WERI-Rb-1 (cell line): ENCODE results near the gene PDIA3.
"Not testable (repeated sequence)": the region's sequence is repeated elsewhere in the genome, so short reads cannot be mapped to it uniquely, and the experiment has no call there.

Experiments
- DNase-seq: peaks from one replicate; pipeline ENCODE4 v3.0.0-alpha.2; 2020
- H3K27ac ChIP-seq: fragments of 250-450 bp; sonication (Bioruptor Pico); 2 replicates; pipeline ENCODE4 v1.5.1; 2020; ENCODE audit warnings: mild to moderate bottlenecking, moderate library complexity
- H3K27me3 ChIP-seq: fragments of 250-450 bp; sonication (Bioruptor Pico); 2 replicates; pipeline ENCODE4 v1.5.1; 2021; ENCODE audit warnings: mild to moderate bottlenecking, low read depth, moderate library complexity; ENCODE audit not compliant: insufficient read depth, severe bottlenecking
- H3K36me3 ChIP-seq: fragments of 250-450 bp; sonication (Bioruptor Pico); 2 replicates; pipeline ENCODE4 v1.5.1; 2020; ENCODE audit warnings: mild to moderate bottlenecking, moderate library complexity
- H3K4me3 ChIP-seq: 2 replicates; pipeline ENCODE4 v1.5.1; 2011; ENCODE audit warnings: low read depth, mild to moderate bottlenecking, control low read depth, low read length
- H3K9me3 ChIP-seq: fragments of 250-450 bp; sonication (Bioruptor Pico); 2 replicates; pipeline ENCODE4 v1.5.1; 2021; ENCODE audit warnings: mild to moderate bottlenecking, moderate library complexity; ENCODE audit not compliant: severe bottlenecking
- TF ChIP-seq, protein P1 (sequence below): IDR thresholded peaks from 2 replicates; pipeline ENCODE4 v1.5.1; 2011; ENCODE audit warnings: low read depth, mild to moderate bottlenecking, control low read depth, inconsistent platforms, low read length

Gene PDIA3

GRCh38 chr15:43746245-43746902, at the start of gene PDIA3:
TSS of gene PDIA3 (plus strand) at chr15:43746438. CDS start at chr15:43746540, 102 bp downstream.
- Histone ChIP-seq H3K4me3 (peak within 1 kb of the TSS; percentile 90), H3K27ac (peak within 1 kb of the TSS; percentile 92), H3K36me3 (peaks cover 22% of the 10 kb centered on the region)
- peak; percentile 94 for DNase-seq
- TF ChIP-seq, protein P1, sequence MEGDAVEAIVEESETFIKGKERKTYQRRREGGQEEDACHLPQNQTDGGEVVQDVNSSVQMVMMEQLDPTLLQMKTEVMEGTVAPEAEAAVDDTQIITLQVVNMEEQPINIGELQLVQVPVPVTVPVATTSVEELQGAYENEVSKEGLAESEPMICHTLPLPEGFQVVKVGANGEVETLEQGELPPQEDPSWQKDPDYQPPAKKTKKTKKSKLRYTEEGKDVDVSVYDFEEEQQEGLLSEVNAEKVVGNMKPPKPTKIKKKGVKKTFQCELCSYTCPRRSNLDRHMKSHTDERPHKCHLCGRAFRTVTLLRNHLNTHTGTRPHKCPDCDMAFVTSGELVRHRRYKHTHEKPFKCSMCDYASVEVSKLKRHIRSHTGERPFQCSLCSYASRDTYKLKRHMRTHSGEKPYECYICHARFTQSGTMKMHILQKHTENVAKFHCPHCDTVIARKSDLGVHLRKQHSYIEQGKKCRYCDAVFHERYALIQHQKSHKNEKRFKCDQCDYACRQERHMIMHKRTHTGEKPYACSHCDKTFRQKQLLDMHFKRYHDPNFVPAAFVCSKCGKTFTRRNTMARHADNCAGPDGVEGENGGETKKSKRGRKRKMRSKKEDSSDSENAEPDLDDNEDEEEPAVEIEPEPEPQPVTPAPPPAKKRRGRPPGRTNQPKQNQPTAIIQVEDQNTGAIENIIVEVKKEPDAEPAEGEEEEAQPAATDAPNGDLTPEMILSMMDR: 0 out of 2 replicates have a peak, but pooled peaks have one; percentile 15
- H3K27me3 ChIP-seq, H3K9me3 ChIP-seq: not testable (repeated sequence)

DNA sequence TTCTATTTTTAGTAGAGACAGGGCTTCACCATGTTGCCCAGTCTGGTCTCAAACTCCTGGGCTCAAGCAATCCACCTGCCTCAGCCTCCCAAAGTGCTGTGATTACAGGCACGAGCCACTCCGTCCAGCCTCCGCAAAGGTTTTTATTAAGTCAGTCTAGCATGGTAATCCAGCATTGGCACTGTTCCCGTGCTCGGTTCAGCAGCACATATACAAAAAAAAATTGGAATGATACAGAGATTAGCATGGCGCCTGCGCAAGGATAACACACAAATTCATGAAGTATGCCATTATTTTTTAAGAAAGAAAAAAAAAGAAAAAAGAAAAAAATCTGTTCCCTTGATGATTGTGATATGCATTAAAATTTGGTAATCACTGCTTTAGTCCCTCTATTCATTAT, 44.1 kb upstream of the PDIA3 start:
- no peaks in the 10 kb centered on the region for H3K9me3 ChIP-seq
- no peak overlapping the region for H3K27ac ChIP-seq
- no peak for DNase-seq
- TF ChIP-seq, protein P1: no peak
- peaks cover 21% of the 10 kb centered on the region for H3K36me3 ChIP-seq
- H3K4me3 ChIP-seq: no peak overlapping the region
- H3K27me3 ChIP-seq: no peaks in the 10 kb centered on the region

GRCh38 chr15:43702701-43703424, 43.4 kb upstream of the PDIA3 start:
- Histone ChIP-seq H3K4me3 (no peak overlapping the region), H3K27me3 (no peaks in the 10 kb centered on the region), H3K36me3 (peaks cover 17% of the 10 kb centered on the region), H3K27ac (no peak overlapping the region), H3K9me3 (no peaks in the 10 kb centered on the region)
- TF ChIP-seq, protein P1: no peak
- no peak for DNase-seq

- not testable (repeated sequence) for H3K9me3 ChIP-seq, H3K36me3 ChIP-seq, DNase-seq, H3K4me3 ChIP-seq, H3K27ac ChIP-seq, H3K27me3 ChIP-seq
Measured at GRCh38 chr15:43710431-43711131, 35.7 kb upstream of the PDIA3 start.

DNA sequence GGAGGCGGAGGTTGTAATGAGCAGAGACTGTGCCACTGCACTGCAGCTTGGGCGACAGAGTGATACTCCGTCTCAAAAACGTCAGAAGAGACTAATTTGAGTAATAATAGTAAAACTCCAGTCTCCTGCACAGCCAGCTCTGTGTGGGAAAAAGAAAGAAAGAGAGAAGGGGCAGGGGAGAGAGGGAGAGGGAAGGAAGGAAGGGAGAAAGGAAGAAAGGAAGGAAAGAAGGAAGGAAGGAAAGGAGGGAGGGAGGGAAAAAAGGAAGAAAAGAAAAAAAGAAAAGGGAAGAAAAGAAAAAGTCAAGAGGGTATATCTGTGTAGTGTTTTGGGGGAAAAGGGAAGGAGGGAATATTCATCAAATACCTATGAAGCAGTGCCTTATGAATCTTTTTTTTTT, 23.1 kb upstream of the PDIA3 start:
- Histone ChIP-seq H3K4me3 (no peak overlapping the region), H3K36me3 (no peaks in the 10 kb centered on the region), H3K27ac (no peak overlapping the region), H3K9me3 (no peaks in the 10 kb centered on the region), H3K27me3 (no peaks in the 10 kb centered on the region)
- TF ChIP-seq, protein P1: no peak
- DNase-seq: no peak

GRCh38 chr15:43726306-43726705, 19.9 kb upstream of the PDIA3 start:
- H3K27me3 ChIP-seq, H3K36me3 ChIP-seq, DNase-seq, H3K27ac ChIP-seq, H3K4me3 ChIP-seq, H3K9me3 ChIP-seq: not testable (repeated sequence)

DNA sequence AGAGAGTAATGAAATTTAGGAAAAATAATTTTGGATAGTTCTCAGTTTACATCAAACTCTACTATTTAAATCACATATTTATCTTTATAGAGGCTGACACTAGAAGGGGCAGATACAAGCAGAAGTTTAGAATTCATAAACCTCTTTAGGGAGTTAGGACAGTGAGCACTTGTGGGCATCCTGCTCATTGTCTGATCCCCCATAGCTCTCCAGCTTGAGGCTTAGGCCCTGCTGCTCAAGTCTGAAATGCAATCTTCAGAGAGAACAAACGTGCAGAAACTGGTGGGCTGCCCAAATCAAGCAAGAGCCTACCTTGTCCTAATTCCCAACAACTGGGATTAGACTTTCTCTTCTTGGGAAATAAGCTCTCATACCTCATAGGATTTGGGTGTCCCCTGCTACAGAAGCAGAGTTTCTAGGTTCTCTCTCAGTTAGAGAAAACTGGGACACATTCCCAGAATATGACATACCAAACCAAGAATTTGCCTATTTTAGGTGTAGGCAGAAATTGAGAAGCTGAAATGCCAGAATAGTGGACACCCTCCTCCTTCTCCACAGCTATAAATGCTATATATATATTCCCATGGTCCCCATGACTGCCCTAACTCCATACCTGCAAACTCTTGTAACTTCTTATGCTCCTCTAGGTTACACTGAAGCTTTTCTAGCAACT, 18.0 kb upstream of the PDIA3 start:
- H3K36me3 ChIP-seq, H3K9me3 ChIP-seq, H3K27me3 ChIP-seq, H3K27ac ChIP-seq, H3K4me3 ChIP-seq, DNase-seq: not testable (repeated sequence)
